HG03045 (cell line): ENCODE results near the gene PRRG3.
A peak's percentile ranks its signal among the peaks of the same experiment; 100 is the strongest.
"Not testable (repeated sequence)": the region's sequence is repeated elsewhere in the genome, so short reads cannot be mapped to it uniquely, and the experiment has no call there.

Experiments used
- ATAC-seq: cut with Tn5 transposase; IDR thresholded peaks from one replicate; pipeline ENCODE4 v1.9.1; 2021; ENCODE audit warnings: mild to moderate bottlenecking, moderate library complexity; ENCODE audit not compliant: unreplicated experiment

PRRG3 gene

GRCh38 chrX:151694661-151695582, at the start of gene PRRG3:
PRRG3 (plus strand) TSS chrX:151695458; CDS start chrX:151698815, 3,357 bp downstream.
- no peak for ATAC-seq

GRCh38 chrX:151675121-151675746, 20.0 kb upstream of the PRRG3 start:
- no peak for ATAC-seq

- ATAC-seq, result no peak
Observed at GRCh38 chrX:151676196-151676595, 19.1 kb upstream of the PRRG3 start.

GRCh38 chrX:151679798-151680402, 15.4 kb upstream of the PRRG3 start:
- ATAC-seq, result no peak

- ATAC-seq, result peak; percentile 59
Observed at GRCh38 chrX:151680805-151681204, 14.5 kb upstream of the PRRG3 start.

- no peak for ATAC-seq
Observed at GRCh38 chrX:151687635-151688034, 7.6 kb upstream of the PRRG3 start.

GRCh38 chrX:151688695-151689094, 6.6 kb upstream of the PRRG3 start:
- ATAC-seq, result no peak

GRCh38 chrX:151692825-151693224, 2.4 kb upstream of the PRRG3 start:
- no peak for ATAC-seq

- ATAC-seq, result no peak
Observed at GRCh38 chrX:151694121-151694520, 1.1 kb upstream of the PRRG3 start.

- no peak for ATAC-seq
Observed at GRCh38 chrX:151695583-151696340, 504 bp downstream of the PRRG3 start.

GRCh38 chrX:151697082-151697481, 1.8 kb downstream of the PRRG3 start:
- not testable (repeated sequence) for ATAC-seq

- ATAC-seq, result no peak
Observed at GRCh38 chrX:151697522-151697921, 2.3 kb downstream of the PRRG3 start.

GRCh38 chrX:151698485-151698884, 3.2 kb downstream of the PRRG3 start:
- ATAC-seq, result no peak

- no peak for ATAC-seq
Observed at GRCh38 chrX:151699746-151700145, 4.5 kb downstream of the PRRG3 start.

GRCh38 chrX:151700581-151700980, 5.3 kb downstream of the PRRG3 start:
- no peak for ATAC-seq

- ATAC-seq, result no peak
Observed at GRCh38 chrX:151701071-151701470, 5.8 kb downstream of the PRRG3 start.

- no peak for ATAC-seq
Observed at GRCh38 chrX:151701531-151701930, 6.3 kb downstream of the PRRG3 start.

- no peak for ATAC-seq
Observed at GRCh38 chrX:151702026-151702714, 6.9 kb downstream of the PRRG3 start.

- ATAC-seq, result no peak
Observed at GRCh38 chrX:151702741-151703340, 7.6 kb downstream of the PRRG3 start.

GRCh38 chrX:151703487-151703886, 8.2 kb downstream of the PRRG3 start:
- no peak for ATAC-seq
